ENCODE measurements around the gene SMNDC1. TPM values are rescaled to one million over a fixed set of nuclear protein-coding genes. Genes with fewer than 3 reads are reported as not detected.
"Not testable (repeated sequence)": the region's sequence is repeated elsewhere in the genome, so short reads cannot be mapped to it uniquely, and the experiment has no call there.

The SMNDC1 gene
- total RNA-seq, 1 donor from 2014 or later: 31.5 TPM

DNA sequence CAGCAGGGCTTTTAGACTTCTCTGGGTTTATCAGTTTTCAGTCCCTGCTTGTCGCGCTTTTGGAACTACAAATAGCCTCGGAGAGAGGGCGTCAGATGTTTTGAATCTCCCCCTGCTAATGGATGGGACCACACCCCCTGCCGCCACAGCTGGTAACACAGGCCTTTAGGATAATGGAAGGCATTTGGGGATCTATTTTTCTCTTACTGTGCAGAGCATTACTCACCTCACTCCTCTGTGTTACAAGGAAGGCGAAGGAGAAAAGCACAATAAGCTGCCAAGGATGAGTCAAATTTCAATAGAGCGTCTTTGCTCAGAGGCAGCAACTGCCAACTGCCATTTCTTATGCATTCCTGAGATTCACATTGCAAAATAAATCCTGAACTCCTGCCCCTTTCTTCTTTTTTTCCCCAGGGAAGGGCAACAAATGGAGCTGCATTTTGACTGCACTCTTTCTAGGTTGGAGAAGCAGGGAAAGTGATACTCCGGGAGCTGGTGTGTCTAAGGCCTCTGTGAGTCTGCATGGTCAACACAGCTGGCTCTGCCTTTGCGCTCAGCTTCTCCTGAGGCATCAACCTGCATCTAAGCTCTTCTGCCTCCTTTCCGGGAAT lies 31.5 kb upstream of the SMNDC1 start:
- peaks cover 9% of the 10 kb centered on the region for H3K4me1 ChIP-seq
- TF ChIP-seq, protein P1, sequence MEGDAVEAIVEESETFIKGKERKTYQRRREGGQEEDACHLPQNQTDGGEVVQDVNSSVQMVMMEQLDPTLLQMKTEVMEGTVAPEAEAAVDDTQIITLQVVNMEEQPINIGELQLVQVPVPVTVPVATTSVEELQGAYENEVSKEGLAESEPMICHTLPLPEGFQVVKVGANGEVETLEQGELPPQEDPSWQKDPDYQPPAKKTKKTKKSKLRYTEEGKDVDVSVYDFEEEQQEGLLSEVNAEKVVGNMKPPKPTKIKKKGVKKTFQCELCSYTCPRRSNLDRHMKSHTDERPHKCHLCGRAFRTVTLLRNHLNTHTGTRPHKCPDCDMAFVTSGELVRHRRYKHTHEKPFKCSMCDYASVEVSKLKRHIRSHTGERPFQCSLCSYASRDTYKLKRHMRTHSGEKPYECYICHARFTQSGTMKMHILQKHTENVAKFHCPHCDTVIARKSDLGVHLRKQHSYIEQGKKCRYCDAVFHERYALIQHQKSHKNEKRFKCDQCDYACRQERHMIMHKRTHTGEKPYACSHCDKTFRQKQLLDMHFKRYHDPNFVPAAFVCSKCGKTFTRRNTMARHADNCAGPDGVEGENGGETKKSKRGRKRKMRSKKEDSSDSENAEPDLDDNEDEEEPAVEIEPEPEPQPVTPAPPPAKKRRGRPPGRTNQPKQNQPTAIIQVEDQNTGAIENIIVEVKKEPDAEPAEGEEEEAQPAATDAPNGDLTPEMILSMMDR (IDR thresholded peaks at IDR 0.05): no peak
- no peaks in the 10 kb centered on the region for H3K9me3 ChIP-seq
- ATAC-seq (peak in 1 of 2 donors; percentile 45), DNase-seq (no peak)
- no peaks in the 10 kb centered on the region for H3K27me3 ChIP-seq (ENCODE audit: low read depth)
- no peak overlapping the region for H3K4me3 ChIP-seq
- no peaks in the 10 kb centered on the region for H3K36me3 ChIP-seq
- intact Hi-C loops (cut with DNase I): no loop called here
- H3K27ac ChIP-seq: no peak overlapping the region

DNA sequence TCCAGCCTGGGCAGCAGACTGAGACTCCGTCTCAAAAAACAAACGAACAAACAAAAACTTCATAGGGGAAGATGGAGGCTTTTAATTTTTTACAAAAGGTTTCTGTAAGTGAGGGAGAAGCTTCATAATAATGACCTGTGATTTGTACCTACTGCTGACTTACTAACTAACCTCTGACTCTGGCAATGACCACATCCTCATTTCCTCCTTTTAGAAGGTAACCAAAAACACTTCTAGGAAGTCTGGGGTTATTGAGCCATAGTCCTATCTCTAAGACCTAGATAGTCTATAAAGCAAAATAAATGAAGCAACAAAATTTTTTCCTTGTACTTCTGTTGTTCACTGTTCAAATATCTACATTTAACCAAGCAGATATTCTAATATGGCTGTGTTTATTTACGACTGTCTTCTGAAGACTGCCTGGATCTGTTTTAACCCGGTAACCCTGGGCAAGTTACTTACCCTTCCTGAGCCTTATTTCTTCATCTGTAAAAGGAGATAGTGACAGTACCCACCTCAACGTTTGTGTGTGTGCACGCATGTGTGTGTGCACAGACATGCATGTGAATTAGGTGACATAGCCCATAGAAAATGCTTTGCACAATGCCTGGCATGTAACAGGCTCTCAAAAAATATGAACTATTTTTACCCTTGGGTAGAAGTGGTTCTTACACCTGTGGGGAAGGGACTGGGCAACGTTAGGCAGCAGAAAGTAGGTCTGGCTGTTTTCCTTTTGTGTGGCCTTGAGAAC lies 30.8 kb upstream of the SMNDC1 start:
- Histone ChIP-seq H3K36me3 (no peaks in the 10 kb centered on the region), H3K27me3 (ENCODE audit: low read depth) (no peaks in the 10 kb centered on the region), H3K27ac (no peak overlapping the region), H3K4me3 (no peak overlapping the region), H3K4me1 (peaks cover 9% of the 10 kb centered on the region), H3K9me3 (peaks cover 7% of the 10 kb centered on the region)
- intact Hi-C loops (cut with DNase I): no loop called here
- DNase-seq (no peak), ATAC-seq (no peak)
- TF ChIP-seq, protein P1 (IDR thresholded peaks at IDR 0.05): no peak

DNA sequence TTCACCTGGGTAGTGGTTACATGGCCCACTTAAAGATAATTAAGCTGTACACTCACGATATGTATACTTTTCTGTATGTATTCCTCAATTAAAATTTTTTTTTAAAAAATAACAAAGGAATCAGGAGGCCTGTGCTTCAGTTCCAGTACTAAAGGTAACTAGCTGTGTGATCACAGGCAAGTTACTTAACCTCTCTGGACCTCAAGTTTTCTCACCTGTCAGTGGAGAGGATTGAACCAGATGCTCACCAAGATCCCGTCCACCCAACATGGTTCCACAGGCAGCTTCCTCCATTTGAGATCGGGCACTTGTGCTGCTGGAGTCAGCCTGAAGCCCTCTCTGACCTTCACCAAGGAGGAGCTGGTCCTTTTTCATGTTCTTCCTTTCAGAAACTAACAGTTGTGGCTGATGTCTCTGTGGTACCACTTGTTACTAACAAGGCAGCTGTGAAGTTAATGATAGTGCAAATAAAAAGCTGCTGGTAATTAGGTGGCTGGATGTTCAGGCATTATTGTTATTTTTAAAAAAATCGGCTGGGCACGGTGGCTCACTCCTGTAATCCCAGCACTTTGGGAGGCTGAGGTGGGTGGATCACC lies 29.4 kb upstream of the SMNDC1 start:
- H3K27me3 ChIP-seq (ENCODE audit: low read depth): no peaks in the 10 kb centered on the region
- peaks cover 11% of the 10 kb centered on the region for H3K9me3 ChIP-seq
- H3K4me3 ChIP-seq: no peak overlapping the region
- H3K27ac ChIP-seq: no peak overlapping the region
- intact Hi-C loops (cut with DNase I): no loop called here
- no peaks in the 10 kb centered on the region for H3K36me3 ChIP-seq
- H3K4me1 ChIP-seq: peaks cover 9% of the 10 kb centered on the region
- no peak for DNase-seq
- TF ChIP-seq, protein P1 (IDR thresholded peaks at IDR 0.05): no peak
- no peak for ATAC-seq

DNA sequence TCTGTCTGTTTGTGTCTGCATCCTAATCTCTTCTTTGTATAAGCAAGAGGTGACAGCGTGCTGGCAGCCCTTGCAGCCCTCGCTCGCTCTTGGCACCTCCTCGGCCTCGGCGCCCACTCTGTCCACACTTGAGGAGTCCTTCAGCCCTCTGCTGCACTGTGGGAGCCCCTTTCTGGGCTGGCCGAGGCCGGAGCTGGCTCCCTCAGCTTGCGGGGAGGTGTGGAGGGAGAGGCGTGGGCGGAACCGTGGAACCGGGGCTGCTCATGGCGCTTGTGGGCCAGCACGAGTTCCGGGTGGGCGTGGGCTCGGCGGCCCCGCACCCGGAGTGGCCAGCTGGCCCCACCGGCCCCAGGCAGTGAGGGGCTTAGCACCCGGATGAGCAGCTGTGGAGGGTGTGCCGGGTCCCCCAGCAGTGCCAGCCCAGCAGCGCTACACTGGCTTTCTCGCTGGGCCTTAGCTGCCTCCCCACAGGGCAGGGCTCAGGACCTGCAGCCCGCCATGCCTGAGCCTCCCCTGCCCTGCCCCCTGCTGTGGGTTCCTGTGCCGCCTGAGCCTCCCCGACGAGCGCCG lies 26.6 kb upstream of the SMNDC1 start:
- H3K4me3 ChIP-seq; H3K36me3 ChIP-seq; H3K27me3 ChIP-seq (ENCODE audit: low read depth); intact Hi-C loops (cut with DNase I); H3K27ac ChIP-seq; DNase-seq; H3K4me1 ChIP-seq; ATAC-seq: not testable (repeated sequence)
- peaks cover 11% of the 10 kb centered on the region for H3K9me3 ChIP-seq

DNA sequence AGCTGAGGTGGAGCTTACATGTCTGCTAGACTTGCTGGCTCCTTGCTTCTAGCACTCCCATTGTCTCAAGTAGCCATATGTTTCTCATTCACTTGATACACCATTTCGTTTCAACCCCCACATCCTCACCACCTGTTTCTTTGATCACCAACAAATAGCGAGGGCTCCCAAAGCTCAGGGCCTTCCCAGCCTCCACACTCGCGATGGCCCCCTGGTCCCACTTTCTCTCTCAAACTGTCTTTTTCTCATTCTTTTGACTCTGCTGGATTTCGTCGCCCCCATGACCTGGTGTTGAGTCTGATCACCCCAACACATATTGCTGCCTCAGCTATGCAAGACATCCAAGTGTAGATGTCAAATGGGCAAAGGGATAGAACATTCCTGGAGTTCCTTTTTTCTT lies 26.0 kb upstream of the SMNDC1 start:
- H3K4me1 ChIP-seq: peaks cover 5% of the 10 kb centered on the region
- H3K27me3 ChIP-seq (ENCODE audit: low read depth): no peaks in the 10 kb centered on the region
- H3K36me3 ChIP-seq: no peaks in the 10 kb centered on the region
- H3K27ac ChIP-seq: no peak overlapping the region
- peaks cover 11% of the 10 kb centered on the region for H3K9me3 ChIP-seq
- TF ChIP-seq, protein P1 (IDR thresholded peaks at IDR 0.05): no peak
- ATAC-seq (no peak), DNase-seq (no peak)
- no peak overlapping the region for H3K4me3 ChIP-seq
- intact Hi-C loops (cut with DNase I): no loop called here

Measured in lower lobe of right lung (tissue), 2 donors.